ENCODE results near the gene CEP112.

Gene CEP112

DNA sequence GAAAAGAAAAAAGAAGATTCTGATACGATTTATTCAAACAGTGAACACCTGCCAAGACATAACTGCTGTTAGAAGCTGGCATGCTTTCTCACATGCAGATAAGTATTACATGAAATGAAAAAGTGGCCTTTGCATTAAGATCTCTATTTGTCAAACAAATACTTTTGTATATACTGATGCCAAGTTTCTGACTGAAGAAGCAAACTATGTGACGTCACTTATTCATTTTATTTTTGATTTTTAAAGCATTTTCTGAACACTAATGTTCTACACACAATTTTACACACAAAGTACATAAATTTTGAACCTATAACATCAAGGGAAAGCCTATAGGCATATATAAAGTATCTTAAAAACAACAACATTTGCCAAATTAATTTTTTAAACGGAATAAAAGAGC lies 153.8 kb downstream of the CEP112 start (continued):
- TF ChIP-seq, protein P1, sequence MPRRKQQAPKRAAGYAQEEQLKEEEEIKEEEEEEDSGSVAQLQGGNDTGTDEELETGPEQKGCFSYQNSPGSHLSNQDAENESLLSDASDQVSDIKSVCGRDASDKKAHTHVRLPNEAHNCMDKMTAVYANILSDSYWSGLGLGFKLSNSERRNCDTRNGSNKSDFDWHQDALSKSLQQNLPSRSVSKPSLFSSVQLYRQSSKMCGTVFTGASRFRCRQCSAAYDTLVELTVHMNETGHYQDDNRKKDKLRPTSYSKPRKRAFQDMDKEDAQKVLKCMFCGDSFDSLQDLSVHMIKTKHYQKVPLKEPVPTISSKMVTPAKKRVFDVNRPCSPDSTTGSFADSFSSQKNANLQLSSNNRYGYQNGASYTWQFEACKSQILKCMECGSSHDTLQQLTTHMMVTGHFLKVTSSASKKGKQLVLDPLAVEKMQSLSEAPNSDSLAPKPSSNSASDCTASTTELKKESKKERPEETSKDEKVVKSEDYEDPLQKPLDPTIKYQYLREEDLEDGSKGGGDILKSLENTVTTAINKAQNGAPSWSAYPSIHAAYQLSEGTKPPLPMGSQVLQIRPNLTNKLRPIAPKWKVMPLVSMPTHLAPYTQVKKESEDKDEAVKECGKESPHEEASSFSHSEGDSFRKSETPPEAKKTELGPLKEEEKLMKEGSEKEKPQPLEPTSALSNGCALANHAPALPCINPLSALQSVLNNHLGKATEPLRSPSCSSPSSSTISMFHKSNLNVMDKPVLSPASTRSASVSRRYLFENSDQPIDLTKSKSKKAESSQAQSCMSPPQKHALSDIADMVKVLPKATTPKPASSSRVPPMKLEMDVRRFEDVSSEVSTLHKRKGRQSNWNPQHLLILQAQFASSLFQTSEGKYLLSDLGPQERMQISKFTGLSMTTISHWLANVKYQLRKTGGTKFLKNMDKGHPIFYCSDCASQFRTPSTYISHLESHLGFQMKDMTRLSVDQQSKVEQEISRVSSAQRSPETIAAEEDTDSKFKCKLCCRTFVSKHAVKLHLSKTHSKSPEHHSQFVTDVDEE (CRISPR knock-in tag; IDR thresholded peaks at IDR 0.05), result no peak
- no peak for TF ChIP-seq ZNF70 (CRISPR knock-in tag; IDR thresholded peaks at IDR 0.05)
- no peak for TF ChIP-seq GLIS3 (CRISPR knock-in tag; IDR thresholded peaks at IDR 0.05)

DNA sequence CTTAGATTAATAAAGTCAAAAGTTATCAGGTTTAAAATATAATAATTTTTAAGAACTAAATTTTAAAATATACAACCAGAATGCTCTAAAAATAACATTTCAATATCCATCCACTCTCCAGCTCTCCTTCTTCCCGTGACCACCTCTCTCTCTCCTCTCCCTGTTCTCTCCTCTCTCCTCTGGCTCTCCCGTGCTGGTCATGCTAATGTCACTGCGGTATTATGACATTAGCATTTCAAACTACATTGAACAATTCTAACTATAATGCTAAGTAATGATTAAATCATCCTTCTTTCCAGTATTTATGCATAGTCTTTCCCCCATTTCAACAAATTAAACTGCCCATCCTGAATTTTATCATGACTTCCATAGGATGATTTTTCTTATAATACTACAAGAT lies 154.7 kb downstream of the CEP112 start:
- TF ChIP-seq ZNF70 (CRISPR knock-in tag; IDR thresholded peaks at IDR 0.05) (no peak), ZFP30 (CRISPR knock-in tag; IDR thresholded peaks at IDR 0.05) (no peak), ARNTL (CRISPR knock-in tag; IDR thresholded peaks at IDR 0.05; ENCODE audit: borderline replicate concordance, low read depth) (no peak), GLIS3 (CRISPR knock-in tag; IDR thresholded peaks at IDR 0.05) (no peak), ZFP3 (CRISPR knock-in tag; IDR thresholded peaks at IDR 0.05) (no peak), CSDC2 (CRISPR knock-in tag; IDR thresholded peaks at IDR 0.05) (no peak), BACH2 (CRISPR knock-in tag; IDR thresholded peaks at IDR 0.05; ENCODE audit: borderline replicate concordance) (no peak), OSR1 (CRISPR knock-in tag; IDR thresholded peaks at IDR 0.05) (no peak)
- TF ChIP-seq, protein P2, sequence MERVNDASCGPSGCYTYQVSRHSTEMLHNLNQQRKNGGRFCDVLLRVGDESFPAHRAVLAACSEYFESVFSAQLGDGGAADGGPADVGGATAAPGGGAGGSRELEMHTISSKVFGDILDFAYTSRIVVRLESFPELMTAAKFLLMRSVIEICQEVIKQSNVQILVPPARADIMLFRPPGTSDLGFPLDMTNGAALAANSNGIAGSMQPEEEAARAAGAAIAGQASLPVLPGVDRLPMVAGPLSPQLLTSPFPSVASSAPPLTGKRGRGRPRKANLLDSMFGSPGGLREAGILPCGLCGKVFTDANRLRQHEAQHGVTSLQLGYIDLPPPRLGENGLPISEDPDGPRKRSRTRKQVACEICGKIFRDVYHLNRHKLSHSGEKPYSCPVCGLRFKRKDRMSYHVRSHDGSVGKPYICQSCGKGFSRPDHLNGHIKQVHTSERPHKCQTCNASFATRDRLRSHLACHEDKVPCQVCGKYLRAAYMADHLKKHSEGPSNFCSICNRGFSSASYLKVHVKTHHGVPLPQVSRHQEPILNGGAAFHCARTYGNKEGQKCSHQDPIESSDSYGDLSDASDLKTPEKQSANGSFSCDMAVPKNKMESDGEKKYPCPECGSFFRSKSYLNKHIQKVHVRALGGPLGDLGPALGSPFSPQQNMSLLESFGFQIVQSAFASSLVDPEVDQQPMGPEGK (CRISPR knock-in tag; IDR thresholded peaks at IDR 0.05; ENCODE audit: borderline replicate concordance), result no peak
- TF ChIP-seq, protein P1 (CRISPR knock-in tag; IDR thresholded peaks at IDR 0.05), result no peak
- TF ChIP-seq, protein P3, sequence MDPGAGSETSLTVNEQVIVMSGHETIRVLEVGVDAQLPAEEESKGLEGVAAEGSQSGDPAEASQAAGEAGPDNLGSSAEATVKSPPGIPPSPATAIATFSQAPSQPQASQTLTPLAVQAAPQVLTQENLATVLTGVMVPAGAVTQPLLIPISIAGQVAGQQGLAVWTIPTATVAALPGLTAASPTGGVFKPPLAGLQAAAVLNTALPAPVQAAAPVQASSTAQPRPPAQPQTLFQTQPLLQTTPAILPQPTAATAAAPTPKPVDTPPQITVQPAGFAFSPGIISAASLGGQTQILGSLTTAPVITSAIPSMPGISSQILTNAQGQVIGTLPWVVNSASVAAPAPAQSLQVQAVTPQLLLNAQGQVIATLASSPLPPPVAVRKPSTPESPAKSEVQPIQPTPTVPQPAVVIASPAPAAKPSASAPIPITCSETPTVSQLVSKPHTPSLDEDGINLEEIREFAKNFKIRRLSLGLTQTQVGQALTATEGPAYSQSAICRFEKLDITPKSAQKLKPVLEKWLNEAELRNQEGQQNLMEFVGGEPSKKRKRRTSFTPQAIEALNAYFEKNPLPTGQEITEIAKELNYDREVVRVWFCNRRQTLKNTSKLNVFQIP (CRISPR knock-in tag; IDR thresholded peaks at IDR 0.05; ENCODE audit: borderline replicate concordance, low read depth), result no peak
- no peak for ATAC-seq

DNA sequence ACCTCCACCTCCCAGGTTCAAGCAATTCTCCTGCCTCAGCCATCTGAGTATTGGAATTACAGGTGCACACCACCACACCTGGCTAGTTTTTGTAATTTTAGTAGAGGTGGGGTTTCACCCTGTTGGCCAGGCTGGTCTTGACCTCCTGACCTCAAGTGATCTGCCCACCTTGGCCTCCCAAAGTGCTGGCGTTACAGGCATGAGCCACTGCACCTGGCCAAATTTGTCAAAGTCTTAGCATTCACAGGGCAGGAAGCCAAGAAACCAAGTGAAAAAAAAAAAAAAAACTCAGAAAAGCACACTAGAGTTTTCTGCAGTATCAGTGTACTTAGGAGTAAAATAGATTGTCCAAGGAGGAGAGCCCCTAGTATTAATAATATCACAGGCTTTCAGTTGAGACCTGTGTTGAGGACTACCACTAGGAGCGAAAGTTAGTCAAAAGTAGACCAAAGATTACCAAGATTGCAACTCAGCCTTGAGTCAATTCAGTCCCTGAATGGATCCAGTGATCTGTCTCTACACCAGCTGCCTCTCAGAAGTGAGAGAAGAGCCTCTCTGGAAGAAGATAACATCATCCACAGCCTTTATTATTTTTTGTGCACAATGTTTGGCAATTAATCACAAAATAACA lies 159.7 kb downstream of the CEP112 start:
- no peak for TF ChIP-seq ZNF565 (CRISPR knock-in tag; conservative IDR thresholded peaks at IDR 0.05; ENCODE audit: low read depth)
- TF ChIP-seq ZFP30 (CRISPR knock-in tag; IDR thresholded peaks at IDR 0.05), result no peak
- TF ChIP-seq SNAI2 (CRISPR knock-in tag; IDR thresholded peaks at IDR 0.05), result no peak
- no peak for TF ChIP-seq ESRRG (CRISPR knock-in tag; IDR thresholded peaks at IDR 0.05)
- TF ChIP-seq ISL1 (CRISPR knock-in tag; IDR thresholded peaks at IDR 0.05), result no peak
- TF ChIP-seq OSR1 (CRISPR knock-in tag; IDR thresholded peaks at IDR 0.05), result no peak
- TF ChIP-seq CSDC2 (CRISPR knock-in tag; IDR thresholded peaks at IDR 0.05), result no peak
- TF ChIP-seq RARB (CRISPR knock-in tag; IDR thresholded peaks at IDR 0.05), result no peak
- TF ChIP-seq ZC3H10 (CRISPR knock-in tag; IDR thresholded peaks at IDR 0.05), result no peak
- TF ChIP-seq, protein P2 (CRISPR knock-in tag; IDR thresholded peaks at IDR 0.05; ENCODE audit: borderline replicate concordance), result no peak
- ATAC-seq, result no peak
